Measurements from ENCODE around the gene TREM2. TPM values are rescaled to one million over a fixed set of nuclear protein-coding genes. Genes with fewer than 3 reads are reported as not detected.

The TREM2 gene
- total RNA-seq, 4 donors from 2014 or later, result 1.0 TPM; not detected in 3

DNA sequence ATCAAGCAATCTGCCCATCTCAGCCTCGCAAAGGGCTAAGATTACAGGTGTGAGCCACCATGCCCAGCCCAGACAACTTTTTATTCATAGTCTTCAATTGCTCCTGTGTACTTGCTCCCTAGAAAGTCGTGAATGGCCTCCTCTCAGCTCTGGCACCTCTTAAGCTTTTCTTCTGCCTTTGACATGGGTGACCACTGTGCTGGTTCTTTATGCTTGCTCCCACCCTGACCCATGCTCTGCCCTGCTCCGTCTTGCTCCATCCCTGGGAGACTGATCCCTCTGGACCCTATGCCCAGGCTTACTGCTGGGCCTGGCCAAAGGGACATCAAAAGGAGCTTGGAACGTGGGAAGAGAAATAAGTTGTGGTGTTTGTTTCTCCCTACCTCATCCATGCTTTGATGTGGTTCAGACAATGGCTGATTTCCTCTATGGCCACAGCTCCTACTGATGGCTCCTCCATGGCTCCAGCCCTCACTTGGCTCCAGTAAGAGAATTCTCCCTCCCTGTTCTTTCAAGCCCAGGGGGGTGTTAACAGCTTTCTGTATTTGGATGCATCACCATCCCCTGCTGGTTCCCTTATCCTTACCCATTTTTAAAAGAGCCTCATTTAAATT lies 7.7 kb upstream of the TREM2 start:
- no peak overlapping the region for H3K4me3 ChIP-seq
- no peaks in the 10 kb centered on the region for H3K36me3 ChIP-seq
- DNase-seq, result no peak
- H3K9me3 ChIP-seq, result no peaks in the 10 kb centered on the region
- no peak overlapping the region for H3K27ac ChIP-seq
- H3K27me3 ChIP-seq, result no peaks in the 10 kb centered on the region
- TF ChIP-seq CTCF (IDR thresholded peaks at IDR 0.05), result no peak
- TF ChIP-seq POLR2A (IDR thresholded peaks at IDR 0.05), result no peak
- no peaks in the 10 kb centered on the region for H3K4me1 ChIP-seq
- intact Hi-C loops (cut with DNase I; ENCODE audit: low total_unique reads), result no loop called here

DNA sequence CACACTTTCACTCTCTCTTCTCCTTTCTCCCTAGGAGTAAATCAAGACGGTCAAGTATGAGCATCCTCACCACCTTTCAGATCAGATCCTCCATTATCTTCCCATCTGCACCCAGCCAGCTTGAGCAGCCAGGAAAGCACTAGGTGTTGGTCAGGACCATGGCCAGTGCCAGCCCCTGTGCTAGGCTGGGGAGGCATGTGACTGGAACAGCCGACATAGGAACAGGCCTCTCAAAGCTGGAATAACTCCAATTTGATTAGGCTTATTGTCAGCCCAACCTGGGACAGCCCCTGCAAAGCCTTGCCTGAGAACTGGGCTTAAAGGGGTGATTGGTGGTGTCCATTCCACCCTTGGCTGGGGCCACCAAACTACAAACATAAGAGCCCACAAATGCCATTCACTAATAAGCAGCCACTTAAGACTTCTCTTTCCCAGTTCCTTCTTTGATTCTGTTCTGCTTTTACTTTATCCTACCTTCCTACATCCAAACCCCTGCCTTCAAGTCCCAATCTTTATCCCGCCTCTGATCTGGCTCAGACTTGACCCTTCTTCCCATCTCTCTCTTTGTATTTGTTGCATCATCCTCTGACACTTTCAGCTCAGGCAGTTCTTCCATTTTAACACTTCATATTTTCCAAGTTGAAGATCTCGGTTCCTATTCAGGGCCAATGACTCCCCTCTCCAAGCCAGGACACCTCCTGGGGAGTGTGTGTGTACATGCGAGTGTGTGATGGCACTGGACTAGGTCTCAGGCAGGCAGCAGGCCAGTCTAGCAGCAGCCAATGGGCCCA lies 4.5 kb upstream of the TREM2 start:
- TF ChIP-seq CTCF (IDR thresholded peaks at IDR 0.05) (no peak), POLR2A (IDR thresholded peaks at IDR 0.05) (no peak)
- no peaks in the 10 kb centered on the region for H3K4me1 ChIP-seq
- no peak overlapping the region for H3K4me3 ChIP-seq
- no peak overlapping the region for H3K27ac ChIP-seq
- H3K27me3 ChIP-seq, result no peaks in the 10 kb centered on the region
- intact Hi-C loops (cut with DNase I; ENCODE audit: low total_unique reads), result no loop called here
- H3K9me3 ChIP-seq, result no peaks in the 10 kb centered on the region
- DNase-seq, result no peak
- no peaks in the 10 kb centered on the region for H3K36me3 ChIP-seq

- Histone ChIP-seq H3K4me1 (no peaks in the 10 kb centered on the region), H3K36me3 (no peaks in the 10 kb centered on the region), H3K27me3 (no peaks in the 10 kb centered on the region), H3K27ac (no peak overlapping the region), H3K4me3 (no peak overlapping the region), H3K9me3 (no peaks in the 10 kb centered on the region)
- no peak for DNase-seq
- intact Hi-C loops (cut with DNase I; ENCODE audit: low total_unique reads), result no loop called here
- TF ChIP-seq CTCF (IDR thresholded peaks at IDR 0.05) (no peak), POLR2A (IDR thresholded peaks at IDR 0.05) (no peak)
Measured at GRCh38 chr6:41164551-41165120, 1.7 kb upstream of the TREM2 start.

DNA sequence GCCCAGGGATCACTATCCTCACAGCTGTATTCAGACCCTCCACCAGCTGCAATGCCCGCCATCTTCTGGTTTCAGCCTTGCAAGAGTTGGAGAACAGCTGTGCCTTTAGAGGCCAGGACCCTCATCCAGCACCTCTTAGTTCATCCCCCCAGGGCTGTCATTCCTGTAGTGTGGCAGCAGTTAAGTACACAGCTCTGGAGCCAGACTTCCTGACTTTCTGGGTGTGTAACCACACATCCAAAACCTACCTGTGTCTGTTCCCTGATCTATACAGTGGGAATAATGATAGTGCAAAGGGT lies 452 bp upstream of the TREM2 start:
- DNase-seq, result no peak
- H3K9me3 ChIP-seq, result no peaks in the 10 kb centered on the region
- no peaks in the 10 kb centered on the region for H3K36me3 ChIP-seq
- TF ChIP-seq POLR2A (IDR thresholded peaks at IDR 0.05) (no peak), CTCF (IDR thresholded peaks at IDR 0.05) (no peak)
- H3K27ac ChIP-seq, result no peak overlapping the region
- H3K4me3 ChIP-seq, result no peak overlapping the region
- no peaks in the 10 kb centered on the region for H3K27me3 ChIP-seq
- no peaks in the 10 kb centered on the region for H3K4me1 ChIP-seq
- intact Hi-C loops (cut with DNase I; ENCODE audit: low total_unique reads), result no loop called here

DNA sequence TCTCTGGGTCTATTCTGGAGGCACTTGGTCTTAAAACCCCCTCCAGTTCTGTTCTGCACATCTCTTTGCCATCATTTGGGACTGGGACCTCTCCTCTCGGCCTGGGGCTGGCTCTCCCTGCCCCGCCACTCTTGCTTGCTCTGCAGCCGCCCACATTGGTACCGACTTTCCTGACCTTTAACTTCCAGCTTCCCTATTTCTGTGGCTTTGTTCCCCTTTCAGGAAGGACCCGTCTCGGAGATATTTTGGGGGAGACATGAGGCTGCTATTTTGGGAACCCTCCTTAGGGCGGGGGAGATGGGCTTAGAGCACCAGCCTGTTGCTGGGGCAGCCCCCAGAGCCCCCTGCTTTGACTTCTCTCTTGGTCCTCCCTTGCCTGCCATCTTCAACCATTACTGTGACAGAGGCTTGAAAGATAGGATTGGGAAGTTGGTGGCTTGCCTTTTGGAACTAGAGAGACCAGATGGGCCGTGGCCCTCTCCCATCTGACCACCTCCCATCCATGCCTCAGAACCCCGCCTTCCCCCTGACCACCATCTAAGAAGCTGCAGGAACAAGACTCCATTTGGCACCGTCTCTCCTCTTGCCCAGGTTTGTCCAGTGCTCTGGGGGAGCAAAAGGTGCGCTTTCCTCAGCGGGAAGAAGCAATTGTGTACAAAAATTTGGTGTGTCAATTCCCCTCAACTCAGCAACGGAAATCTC lies 914 bp downstream of the TREM2 start:
- Histone ChIP-seq H3K9me3 (no peaks in the 10 kb centered on the region), H3K4me1 (no peaks in the 10 kb centered on the region), H3K36me3 (no peaks in the 10 kb centered on the region), H3K27ac (no peak overlapping the region), H3K4me3 (no peak overlapping the region), H3K27me3 (no peaks in the 10 kb centered on the region)
- DNase-seq, result no peak
- intact Hi-C loops (cut with DNase I; ENCODE audit: low total_unique reads), result no loop called here
- TF ChIP-seq CTCF (IDR thresholded peaks at IDR 0.05), result no peak
- no peak for TF ChIP-seq POLR2A (IDR thresholded peaks at IDR 0.05)
